ENCODE results near the gene RASL11B. TPM values are rescaled to one million over a fixed set of nuclear protein-coding genes. Genes with fewer than 3 reads are reported as not detected.

Gene RASL11B
- total RNA-seq, 4 donors from 2014 or later, result 2.4 to 9.2 (median 6.5) TPM

GRCh38 chr4:52867163-52867562 lies 5.0 kb downstream of the RASL11B start:
- TF ChIP-seq POLR2A (IDR thresholded peaks at IDR 0.05) (no peak), CTCF (IDR thresholded peaks at IDR 0.05) (no peak), EP300 (IDR thresholded peaks at IDR 0.05) (no peak)
- 94 to 99% methylated on average over 4 of the region's 4 CpGs for WGBS, 2 donors
- Histone ChIP-seq H3K27me3 (peaks cover 0 to 7% of the 10 kb centered on the region in 2 donors), H3K9me3 (no peaks in the 10 kb centered on the region), H3K4me1 (peaks cover 0 to 21% (median 7%) of the 10 kb centered on the region in 4 donors), H3K36me3 (peaks cover 0 to 5% (median 0%) of the 10 kb centered on the region in 3 donors), H3K4me3 (no peak overlapping the region), H3K27ac (no peak overlapping the region)
- DNase-seq (ENCODE audit: low spot score in 2 of 2), result no peak

- WGBS, 2 donors, result 52 to 53% methylated on average over 8 of the region's 8 CpGs
- Histone ChIP-seq H3K27me3 (no peaks in the 10 kb centered on the region), H3K27ac (no peak overlapping the region), H3K4me1 (peaks cover 0 to 12% (median 2%) of the 10 kb centered on the region in 4 donors), H3K4me3 (no peak overlapping the region), H3K36me3 (peaks cover 0 to 5% (median 0%) of the 10 kb centered on the region in 3 donors), H3K9me3 (no peaks in the 10 kb centered on the region)
- TF ChIP-seq POLR2A (IDR thresholded peaks at IDR 0.05), result no peak
- DNase-seq (ENCODE audit: low spot score in 2 of 2), result no peak
Observed at GRCh38 chr4:52868133-52868532, 6.0 kb downstream of the RASL11B start.

GRCh38 chr4:52869196-52869595 lies 7.1 kb downstream of the RASL11B start:
- Histone ChIP-seq H3K4me3 (no peak overlapping the region), H3K36me3 (peaks cover 0 to 10% (median 0%) of the 10 kb centered on the region in 3 donors), H3K9me3 (no peaks in the 10 kb centered on the region), H3K4me1 (peaks cover 0 to 12% (median 2%) of the 10 kb centered on the region in 4 donors), H3K27me3 (no peaks in the 10 kb centered on the region), H3K27ac (no peak overlapping the region)
- no peak for DNase-seq (ENCODE audit: low spot score in 2 of 2)
- TF ChIP-seq CTCF (IDR thresholded peaks at IDR 0.05) (no peak), EP300 (IDR thresholded peaks at IDR 0.05) (no peak), POLR2A (IDR thresholded peaks at IDR 0.05) (no peak)
- 61 to 64% methylated on average over 12 of the region's 12 CpGs for WGBS, 2 donors

GRCh38 chr4:52869656-52870055 lies 7.5 kb downstream of the RASL11B start:
- Histone ChIP-seq H3K36me3 (peaks cover 0 to 13% (median 0%) of the 10 kb centered on the region in 3 donors), H3K4me1 (peaks cover 0 to 8% (median 2%) of the 10 kb centered on the region in 4 donors), H3K9me3 (no peaks in the 10 kb centered on the region), H3K27ac (no peak overlapping the region), H3K27me3 (no peaks in the 10 kb centered on the region), H3K4me3 (no peak overlapping the region)
- DNase-seq (ENCODE audit: low spot score in 2 of 2), result no peak
- TF ChIP-seq CTCF (IDR thresholded peaks at IDR 0.05) (no peak), EP300 (IDR thresholded peaks at IDR 0.05) (no peak), POLR2A (IDR thresholded peaks at IDR 0.05) (no peak)
- WGBS, 2 donors, result 83 to 100% methylated on average over 1 of the region's 1 CpG

GRCh38 chr4:52870225-52870624 lies 8.1 kb downstream of the RASL11B start:
- TF ChIP-seq POLR2A (IDR thresholded peaks at IDR 0.05) (no peak), CTCF (IDR thresholded peaks at IDR 0.05) (no peak), EP300 (IDR thresholded peaks at IDR 0.05) (no peak)
- no peak for DNase-seq (ENCODE audit: low spot score in 2 of 2)
- peaks cover 0 to 2% (median under 1%) of the 10 kb centered on the region in 4 donors for H3K4me1 ChIP-seq
- 89% methylated on average over 4 of the region's 4 CpGs for WGBS, 2 donors
- H3K9me3 ChIP-seq, result no peaks in the 10 kb centered on the region
- peaks cover 0 to 13% (median 0%) of the 10 kb centered on the region in 3 donors for H3K36me3 ChIP-seq
- H3K27me3 ChIP-seq, result no peaks in the 10 kb centered on the region
- no peak overlapping the region for H3K4me3 ChIP-seq
- H3K27ac ChIP-seq, result no peak overlapping the region

- TF ChIP-seq EP300 (IDR thresholded peaks at IDR 0.05) (no peak), POLR2A (IDR thresholded peaks at IDR 0.05) (no peak), CTCF (IDR thresholded peaks at IDR 0.05) (no peak)
- no peak overlapping the region for H3K27ac ChIP-seq
- H3K36me3 ChIP-seq, result peaks cover 0 to 13% (median 0%) of the 10 kb centered on the region in 3 donors
- H3K4me1 ChIP-seq, result no peaks in the 10 kb centered on the region
- H3K9me3 ChIP-seq, result no peaks in the 10 kb centered on the region
- WGBS, 2 donors, result 48 to 55% methylated on average over 1 of the region's 1 CpG
- no peaks in the 10 kb centered on the region for H3K27me3 ChIP-seq
- no peak for DNase-seq (ENCODE audit: low spot score in 2 of 2)
- no peak overlapping the region for H3K4me3 ChIP-seq
Observed at GRCh38 chr4:52873191-52873590, 11.1 kb downstream of the RASL11B start.

Data from tibial nerve (tissue), 4 donors.